NCI-H460 (cell line): ENCODE measurements around the gene EFNA1. TPM values are rescaled to one million over a fixed set of nuclear protein-coding genes. Genes with fewer than 3 reads are reported as not detected.
"Not testable (repeated sequence)": the region's sequence is repeated elsewhere in the genome, so short reads cannot be mapped to it uniquely, and the experiment has no call there.

Source experiments
- DNase-seq: peaks from one replicate; pipeline ENCODE4 v3.0.0-alpha.2; 2016; ENCODE audit warnings: low read depth; ENCODE audit errors: extremely low read depth
- total RNA-seq: library from RNA; depleted of rRNA; stranded (reverse); fragments of >200 nt; shearing (Covaris generic); gene quantifications from 2 replicates; pipeline ENCODE4 v1.2.3, GENCODE V29; 2014

EFNA1 gene
- total RNA-seq, 1 experiment from 2014 or later: 18.1 TPM

- peak; percentile 83 for DNase-seq
Observed at GRCh38 chr1:155139895-155140629, 12.4 kb downstream of the EFNA1 start, which contains the start of gene DPM3. Gene DPM3 (minus strand): TSS chr1:155140531. CDS start chr1:155140240, 291 bp downstream.

- DNase-seq: no peak
Observed at GRCh38 chr1:155140630-155140953, 12.9 kb downstream of the EFNA1 start.

- DNase-seq: no peak
Observed at GRCh38 chr1:155141749-155142148, 14.1 kb downstream of the EFNA1 start.

GRCh38 chr1:155145491-155145890 is 17.8 kb downstream of the EFNA1 start:
- DNase-seq: no peak

- DNase-seq: not testable (repeated sequence)
Observed at GRCh38 chr1:155155996-155156643, 28.4 kb downstream of the EFNA1 start.

GRCh38 chr1:155158991-155159390 is 31.3 kb downstream of the EFNA1 start:
- DNase-seq: no peak

- no peak for DNase-seq
Observed at GRCh38 chr1:155160128-155160527, 32.5 kb downstream of the EFNA1 start.

GRCh38 chr1:155162631-155163030 is 35.0 kb downstream of the EFNA1 start:
- not testable (repeated sequence) for DNase-seq

GRCh38 chr1:155163785-155164184 is 36.1 kb downstream of the EFNA1 start:
- DNase-seq: not testable (repeated sequence)

- not testable (repeated sequence) for DNase-seq
Observed at GRCh38 chr1:155164625-155165024, 36.9 kb downstream of the EFNA1 start.

- DNase-seq: no peak
Observed at GRCh38 chr1:155166051-155166470, 38.4 kb downstream of the EFNA1 start.

- no peak for DNase-seq
Observed at GRCh38 chr1:155166471-155167165, 38.9 kb downstream of the EFNA1 start.

GRCh38 chr1:155167166-155168104 is 39.8 kb downstream of the EFNA1 start:
- peak; percentile 92 for DNase-seq

- DNase-seq: not testable (repeated sequence)
Observed at GRCh38 chr1:155168105-155168445, 40.4 kb downstream of the EFNA1 start.

- DNase-seq: no peak
Observed at GRCh38 chr1:155168456-155169210, 41.0 kb downstream of the EFNA1 start.

GRCh38 chr1:155169541-155169940 is 41.9 kb downstream of the EFNA1 start:
- DNase-seq: no peak

GRCh38 chr1:155170101-155170785 is 42.6 kb downstream of the EFNA1 start:
- DNase-seq: no peak

- DNase-seq: no peak
Observed at GRCh38 chr1:155170806-155171205, 43.1 kb downstream of the EFNA1 start.
